T-helper 1 cell (primary cell): ENCODE data around the gene SH3RF3.
"Not testable (repeated sequence)": the region's sequence is repeated elsewhere in the genome, so short reads cannot be mapped to it uniquely, and the experiment has no call there.

Source experiments
- DNase-seq, 5 donors: peaks; one replicate each; pipeline ENCODE4 v3.0.0-alpha.2; 2012 to 2020
- total RNA-seq, 4 donors: gene quantifications; one replicate each; lab custom pipeline; 2026; lab: John Stamatoyannopoulos, UW

SH3RF3 gene
- 1.4 to 3.6 (median 2.3) reads per million in 4 donors for total RNA-seq

- DNase-seq: peak in 1 of 5 donors; percentile 7
Observed at GRCh38 chr2:109128616-109129355, at the start of gene SH3RF3. Gene SH3RF3 (plus strand): TSS chr2:109129205.

GRCh38 chr2:109079590-109079989 is 49.4 kb upstream of the SH3RF3 start:
- no peak for DNase-seq

DNA sequence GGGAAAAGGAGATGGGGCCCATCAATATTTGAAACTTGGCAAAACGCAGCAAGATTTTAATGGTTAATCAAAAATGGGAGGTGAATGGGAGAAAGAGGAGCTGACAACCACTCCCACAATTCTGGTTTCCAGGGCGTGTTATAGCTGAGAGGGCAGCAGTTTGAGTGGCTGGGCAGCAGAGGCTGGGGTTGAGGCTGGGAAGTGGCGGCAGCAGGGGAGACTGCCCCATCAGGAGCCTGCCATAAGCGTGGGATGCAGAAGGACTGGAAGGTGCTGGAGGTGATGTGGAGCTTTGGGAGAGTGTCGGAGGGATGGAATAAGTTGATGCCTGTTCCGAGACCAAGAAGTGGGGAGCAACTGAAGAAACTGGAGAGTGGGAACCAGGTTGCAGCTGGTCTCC is 48.9 kb upstream of the SH3RF3 start:
- no peak for DNase-seq

DNA sequence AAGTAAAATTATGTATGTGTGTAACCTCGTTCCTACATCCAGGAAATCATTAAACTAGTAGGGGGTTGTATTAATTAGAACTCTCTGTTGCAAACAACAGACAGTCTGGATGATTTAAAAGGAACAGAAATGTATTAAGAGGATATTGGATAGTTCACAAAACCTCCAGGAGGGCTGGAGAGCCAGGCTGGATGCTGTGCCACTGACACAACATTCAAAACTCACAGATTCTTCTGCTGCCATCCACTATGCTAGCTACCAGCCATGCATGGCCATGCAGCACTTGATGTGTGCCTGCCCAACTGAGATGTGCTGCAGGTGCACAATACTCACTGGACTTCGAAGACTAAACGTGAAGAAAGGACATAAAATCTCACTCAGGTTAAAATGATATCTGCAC is 48.2 kb upstream of the SH3RF3 start:
- no peak for DNase-seq

- DNase-seq: no peak
Observed at GRCh38 chr2:109081374-109081773, 47.6 kb upstream of the SH3RF3 start.

GRCh38 chr2:109083771-109084170 is 45.2 kb upstream of the SH3RF3 start:
- no peak for DNase-seq

- DNase-seq: no peak
Observed at GRCh38 chr2:109084341-109084740, 44.7 kb upstream of the SH3RF3 start.

GRCh38 chr2:109085912-109086742 is 42.9 kb upstream of the SH3RF3 start:
- no peak for DNase-seq

DNA sequence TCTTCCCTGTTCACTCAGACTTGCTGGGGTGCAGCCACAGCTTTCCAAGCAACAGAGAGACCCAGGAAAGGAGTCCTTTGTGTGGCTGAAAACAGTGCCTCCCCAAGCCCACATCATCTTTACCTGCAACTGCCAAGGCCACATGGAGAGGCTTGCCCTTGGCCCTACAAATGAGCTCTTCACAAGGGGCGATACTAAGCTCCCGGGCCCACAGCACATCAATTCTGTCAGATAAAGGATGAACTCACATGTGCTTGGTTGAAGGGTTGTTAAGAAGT is 42.3 kb upstream of the SH3RF3 start:
- no peak for DNase-seq

- no peak for DNase-seq
Observed at GRCh38 chr2:109087055-109087663, 41.8 kb upstream of the SH3RF3 start.

DNA sequence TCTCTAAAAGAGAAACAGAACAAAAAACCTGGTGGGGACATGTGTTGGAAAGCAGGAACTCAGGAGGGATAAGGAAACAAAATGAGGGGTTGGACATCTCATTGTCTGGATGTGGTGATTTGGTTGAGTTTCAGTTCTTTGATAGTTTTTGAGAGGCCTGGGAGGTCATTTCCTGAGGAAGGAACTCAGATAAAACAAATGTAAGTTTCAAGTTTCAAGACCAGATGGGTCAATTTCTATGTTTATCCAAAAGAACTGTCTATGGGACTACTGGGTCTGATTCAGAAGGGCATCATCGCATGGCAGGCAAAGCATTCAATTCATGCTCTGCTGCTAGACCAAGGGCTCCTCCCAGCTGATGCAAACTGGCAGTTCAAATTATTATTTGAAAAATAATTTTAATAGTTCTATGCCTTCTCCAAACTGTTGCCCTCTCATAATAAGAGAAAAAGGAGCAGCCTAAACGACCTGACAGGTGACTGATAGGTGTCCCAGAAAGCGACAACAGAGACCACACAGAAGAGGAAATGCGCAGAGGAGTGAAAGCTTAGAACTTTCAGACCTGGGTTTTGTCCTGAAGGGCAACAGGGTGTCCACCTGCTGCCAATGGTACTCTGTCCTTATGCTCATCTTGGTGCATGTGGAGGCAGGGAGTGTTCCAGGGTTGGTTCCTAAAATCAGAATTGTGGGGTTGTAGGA is 39.3 kb upstream of the SH3RF3 start:
- no peak for DNase-seq

- no peak for DNase-seq
Observed at GRCh38 chr2:109091526-109091925, 37.5 kb upstream of the SH3RF3 start.

DNA sequence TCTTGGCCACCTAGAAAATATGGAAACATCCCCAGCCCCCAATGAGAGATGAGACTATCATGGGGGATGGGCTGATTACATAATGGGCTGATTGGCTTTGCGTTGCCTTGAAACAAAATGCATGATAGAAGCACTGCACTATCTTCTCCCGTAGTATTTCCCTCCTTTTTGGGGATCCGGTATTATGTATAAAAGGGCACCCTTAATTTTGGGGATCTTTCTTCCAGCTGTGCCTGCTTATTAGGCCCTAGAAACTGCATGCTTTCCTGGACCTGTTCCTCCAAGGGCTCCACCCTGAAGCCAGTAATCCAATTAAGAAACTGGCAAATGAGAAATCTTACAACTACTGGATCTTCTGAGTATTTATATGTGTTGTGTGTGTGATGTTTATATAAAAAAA is 34.9 kb upstream of the SH3RF3 start:
- no peak for DNase-seq

DNA sequence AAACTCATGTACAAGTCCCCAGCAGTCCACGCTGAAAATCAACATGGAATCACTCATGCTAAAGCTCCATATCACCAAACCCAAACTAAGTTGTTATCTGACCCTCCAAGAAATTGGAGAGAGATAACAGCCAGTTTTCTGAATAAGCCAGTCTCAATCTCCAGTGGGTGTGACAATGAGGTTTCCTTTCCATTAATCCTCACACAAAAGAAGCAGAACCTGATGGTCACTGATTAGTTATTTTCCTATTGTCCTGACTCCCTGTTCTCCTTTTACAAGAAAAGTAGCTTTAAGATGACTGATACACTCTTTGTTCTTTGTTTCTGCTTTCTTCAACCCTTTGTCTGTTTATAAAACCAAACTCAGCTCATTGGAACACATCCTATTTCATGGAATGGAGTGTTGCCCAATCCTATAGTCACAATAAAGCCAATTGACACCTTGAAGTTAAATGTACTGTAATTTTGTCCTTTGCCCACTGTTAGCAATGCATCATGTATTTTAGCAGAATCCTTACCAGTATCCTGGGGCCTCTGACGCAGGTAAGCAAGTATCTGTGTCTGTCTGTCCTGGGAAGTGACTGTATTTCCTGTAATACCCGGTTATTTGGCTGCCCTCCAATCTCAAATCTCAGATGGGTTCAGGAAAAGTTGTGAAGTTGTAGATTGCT is 30.6 kb upstream of the SH3RF3 start:
- DNase-seq: no peak

DNA sequence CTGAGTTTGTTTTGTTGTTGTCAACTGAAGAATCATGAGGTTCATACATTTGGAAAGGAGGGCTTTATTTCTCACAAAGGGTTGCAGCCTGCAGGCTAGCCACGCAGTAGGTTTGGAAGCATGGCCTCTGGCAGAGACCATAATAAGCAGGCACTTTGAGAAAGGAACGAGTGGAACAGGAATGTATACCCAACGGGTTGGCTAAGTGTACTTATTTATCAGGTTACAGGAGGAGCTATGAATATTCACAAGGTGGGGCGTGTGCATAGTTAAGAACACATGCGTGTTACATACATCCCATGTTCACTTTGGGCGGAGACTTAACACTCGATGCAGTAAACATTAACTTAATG is 30.1 kb upstream of the SH3RF3 start:
- DNase-seq: no peak

DNA sequence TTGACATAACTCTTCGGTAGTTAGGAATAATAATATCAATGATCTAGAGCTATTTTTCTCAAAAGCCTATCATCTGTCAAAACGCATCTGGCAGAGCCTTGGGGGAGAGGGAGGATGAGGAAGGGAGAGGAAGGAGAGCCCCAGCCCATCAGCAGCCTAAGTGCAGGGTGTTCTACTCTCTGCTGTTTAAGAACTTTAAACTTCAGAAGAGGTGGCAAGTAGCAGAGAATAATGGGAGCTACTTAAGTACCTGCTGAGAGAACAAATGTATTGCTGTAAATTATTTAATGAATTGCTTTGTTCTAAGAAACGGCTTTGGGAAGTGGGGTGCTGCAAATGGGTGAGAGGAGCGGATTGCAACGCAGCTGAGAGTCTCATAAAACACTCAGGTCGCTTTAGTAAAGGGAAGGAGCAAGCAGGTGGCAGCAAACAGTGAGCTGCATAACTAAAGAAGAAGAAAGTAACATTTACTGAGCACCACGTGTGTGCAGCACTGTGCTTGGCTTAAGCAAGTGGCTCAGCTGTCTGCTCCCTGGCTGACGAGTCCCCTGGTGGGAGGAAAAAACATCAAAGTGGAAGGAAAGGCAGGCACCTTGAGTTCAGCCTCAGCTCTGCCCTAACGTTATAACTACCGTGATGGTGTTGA is 26.3 kb upstream of the SH3RF3 start:
- DNase-seq: no peak

- no peak for DNase-seq
Observed at GRCh38 chr2:109105113-109105512, 23.9 kb upstream of the SH3RF3 start.

DNA sequence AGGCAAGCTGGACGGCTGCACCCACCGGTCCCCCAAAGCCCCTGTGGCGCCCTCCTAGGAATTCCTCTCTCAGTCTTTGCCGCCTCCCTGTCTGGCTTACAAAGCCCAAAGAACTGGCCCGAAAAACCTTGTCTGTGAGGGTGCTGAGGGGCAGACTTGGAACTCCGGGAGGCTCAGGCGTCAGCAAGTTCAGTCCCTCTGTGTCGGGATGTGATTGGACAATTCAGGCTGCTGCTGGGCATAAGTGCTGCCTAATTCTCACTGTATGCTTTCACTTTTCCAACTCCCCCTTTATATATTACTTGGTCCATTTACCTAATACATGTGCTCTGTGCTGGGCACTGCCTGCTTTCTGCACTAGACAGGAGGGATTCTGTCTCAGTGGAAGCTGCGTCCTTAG is 20.3 kb upstream of the SH3RF3 start:
- DNase-seq: no peak

- DNase-seq: no peak
Observed at GRCh38 chr2:109109342-109109741, 19.7 kb upstream of the SH3RF3 start.

DNA sequence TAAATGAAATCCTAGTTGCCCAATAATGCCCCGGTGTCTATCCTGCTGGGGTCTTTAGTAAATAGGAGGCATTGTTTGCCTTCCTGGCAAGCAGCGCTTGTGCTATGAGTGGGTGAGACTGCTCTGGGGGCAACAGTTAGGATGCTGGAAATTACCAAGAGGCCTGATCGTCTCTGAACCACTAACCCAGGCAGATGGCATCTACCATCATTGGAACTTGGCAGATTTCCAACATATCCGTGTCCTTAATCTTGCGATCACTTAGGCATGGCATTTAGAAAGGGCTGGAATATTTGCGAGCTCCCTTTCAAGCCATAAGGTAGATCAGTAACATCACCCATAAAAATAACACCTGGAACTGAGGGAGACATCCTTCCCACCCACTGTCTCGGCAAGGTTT is 18.8 kb upstream of the SH3RF3 start:
- DNase-seq: no peak

DNA sequence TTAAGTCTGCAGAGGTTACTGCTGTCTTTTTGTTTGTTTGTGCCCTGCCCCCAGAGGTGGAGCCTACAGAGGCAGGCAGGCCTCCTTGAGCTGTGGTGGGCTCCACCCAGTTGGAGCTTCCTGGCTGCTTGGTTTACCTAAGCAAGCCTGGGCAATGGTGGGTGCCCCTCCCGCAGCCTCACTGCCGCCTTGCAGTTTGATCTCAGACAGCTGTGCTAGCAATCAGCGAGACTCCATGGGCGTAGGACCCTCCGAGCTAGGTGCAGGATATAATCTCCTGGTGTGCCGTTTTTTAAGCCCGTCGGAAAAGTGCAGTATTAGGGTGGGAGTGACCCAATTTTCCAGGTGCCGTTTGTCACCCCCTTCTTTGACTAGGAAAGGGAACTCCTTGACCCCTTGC is 11.8 kb upstream of the SH3RF3 start:
- DNase-seq: not testable (repeated sequence)

DNA sequence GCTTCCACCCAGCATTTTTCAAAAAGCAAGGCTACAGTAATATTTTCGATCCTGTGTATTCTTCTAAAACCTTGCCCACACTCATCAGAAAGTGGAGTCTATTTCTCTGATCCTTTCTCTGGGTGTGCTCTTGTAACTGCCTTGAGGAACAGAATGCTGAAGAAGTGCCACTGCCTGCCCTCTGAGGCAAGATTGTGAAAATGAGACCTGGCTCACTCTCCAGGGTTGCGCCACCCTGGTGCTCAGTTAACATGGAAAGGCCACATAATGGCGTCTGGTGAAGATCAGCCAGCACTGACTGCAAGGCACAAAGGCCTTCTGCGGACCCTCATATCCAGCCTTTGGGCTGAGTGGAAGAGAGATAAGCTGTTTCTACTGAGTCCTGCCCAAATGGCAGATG is 11.2 kb upstream of the SH3RF3 start:
- DNase-seq: no peak
